Transverse colon (tissue), 4 donors: ENCODE results near the gene ZDHHC7. TPM values are rescaled to one million over a fixed set of nuclear protein-coding genes. Genes with fewer than 3 reads are reported as not detected.
A peak's percentile ranks its signal among the peaks of the same experiment; 100 is the strongest.

Source experiments
- DNase-seq: peaks from one replicate; pipeline ENCODE4 v3.0.0-alpha.2; 2019
- H3K27ac ChIP-seq, 4 donors: fragments of 200-600 bp; sonication (generic); 2 replicates each; pipeline ENCODE4 v1.5.1; 2016 to 2018; ENCODE audit warnings: inconsistent platforms in 4 of 4
- H3K27me3 ChIP-seq: fragments of 200-600 bp; sonication (generic); 2 replicates; pipeline ENCODE4 v1.5.1; 2017; ENCODE audit warnings: inconsistent platforms
- H3K36me3 ChIP-seq, 4 donors: fragments of 200-600 bp; sonication (generic); 2 replicates each; pipeline ENCODE4 v1.5.1; 2017 to 2019; ENCODE audit warnings: inconsistent platforms in 4 of 4
- H3K4me1 ChIP-seq, 4 donors: fragments of 200-600 bp; sonication (generic); 2 replicates each; pipeline ENCODE4 v1.5.1; 2017 to 2020; ENCODE audit warnings: inconsistent platforms in 4 of 4
- H3K4me3 ChIP-seq, 4 donors: fragments of 200-600 bp; sonication (generic); 1 replicate in 1 of 4; 2 replicates in 3 of 4; pipeline versions ENCODE4 v1.5.1 to v1.6.1; 2017 to 2019; ENCODE audit warnings: inconsistent platforms in 4 of 4
- H3K9me3 ChIP-seq, 2 donors: fragments of 200-600 bp; sonication (generic); 2 replicates each; pipeline ENCODE4 v1.5.1; 2017 to 2019; ENCODE audit warnings: inconsistent platforms in 2 of 2
- EP300 ChIP-seq: sonication (generic); formaldehyde crosslinking; IDR thresholded peaks from one replicate; pipeline ENCODE4 v1.6.1; 2017; ENCODE audit warnings: antibody characterized with exemption, low read depth
- POLR2A ChIP-seq: fragments of 450-650 bp; IDR thresholded peaks from one replicate; pipeline ENCODE4 v1.6.1; 2016; ENCODE audit warnings: antibody characterized with exemption, mild to moderate bottlenecking, moderate library complexity
- POLR2AphosphoS5 ChIP-seq, 3 donors: sonication (generic); formaldehyde crosslinking; IDR thresholded peaks; one replicate each; pipeline ENCODE4 v1.6.1; 2016; ENCODE audit warnings: antibody characterized with exemption in 3 of 3
- WGBS, 2 donors: methylation state at CpG; one replicate each; pipeline ENCODE4 v1.1.5; 2018; ENCODE audit warnings: low coverage in 1 of 2; 5-methylcytosine and 5-hydroxymethylcytosine counted together
- in situ Hi-C, 4 donors: fragments of 200-750 bp; cut with MboI; loops; one replicate each; pipeline versions ENCODE4 v1.15.0 to v1.15.1; 2017; ENCODE audit warnings: low sequenced_read_pairs in 3 of 4, low pct_ligation_motif_present in 1 of 4, low pct_unique_long_range_greater_than_20kb in 1 of 4
- intact Hi-C: fragments of 100-400 bp; cut with DNase I; formaldehyde crosslinking; loops from one replicate; pipeline ENCODE4 v1.15.1; 2023; ENCODE audit warnings: low total_unique reads
- total RNA-seq, 4 donors: library from RNA; depleted of rRNA; stranded (reverse); fragments of >200 nt; gene quantifications; one replicate each; pipeline ENCODE4 v1.1.0, GENCODE V29; 2016
- TF ChIP-seq, protein P1 (sequence below), 5 experiments: fragments of 200-600 bp in 3 of 5; fragments of 450-650 bp in 2 of 5; sonication (generic) in 3 of 5; IDR thresholded peaks; 1 replicate in 2 of 5; 2 replicates in 3 of 5; pipeline ENCODE4 v1.5.1; 2016 to 2017; ENCODE audit warnings: antibody characterized with exemption in 5 of 5, inconsistent platforms in 3 of 5, mild to moderate bottlenecking in 2 of 5, moderate library complexity in 1 of 5

The ZDHHC7 gene
- total RNA-seq, 4 donors from 2014 or later, result 100 to 940 (median 120) TPM

DNA sequence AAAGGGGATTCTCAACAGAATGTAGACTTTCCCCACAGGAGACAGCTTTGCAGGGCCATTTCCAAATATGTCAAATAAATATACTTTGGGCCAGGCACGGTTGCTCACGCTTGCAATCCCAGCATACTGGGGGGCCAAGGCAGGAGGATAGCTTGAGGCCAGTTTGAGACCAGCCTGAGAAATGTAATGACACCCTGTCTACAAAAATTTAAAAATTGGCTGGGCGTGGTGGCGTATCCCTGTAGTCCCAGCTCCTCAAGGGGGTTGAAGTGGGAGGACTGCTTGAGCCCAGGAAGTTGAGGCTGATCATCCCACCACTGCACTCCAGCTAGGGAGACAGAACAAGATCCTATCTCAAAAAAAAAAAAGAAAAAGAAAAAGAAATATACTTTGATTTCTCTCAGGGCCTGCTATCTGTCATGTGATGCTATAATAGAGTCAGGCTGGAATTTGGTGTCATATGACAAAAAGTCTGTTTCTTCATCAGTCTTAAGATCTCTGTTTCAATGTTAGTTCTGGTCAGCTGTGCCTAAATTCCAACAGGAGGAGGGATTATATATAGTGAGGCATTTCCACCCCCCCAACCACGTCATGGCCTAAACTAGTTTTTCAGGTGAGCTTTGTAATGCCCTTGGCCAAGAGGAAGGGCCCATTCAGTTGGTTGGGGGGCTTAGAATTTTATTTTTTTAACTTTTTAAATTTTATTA, 4.3 kb upstream of the ZDHHC7 start:
- Histone ChIP-seq H3K9me3 (no peaks in the 10 kb centered on the region), H3K36me3 (no peaks in the 10 kb centered on the region), H3K27me3 (no peaks in the 10 kb centered on the region), H3K4me3 (no peak overlapping the region), H3K4me1 (peaks cover 3 to 47% (median 31%) of the 10 kb centered on the region in 4 donors), H3K27ac (no peak overlapping the region)
- in situ Hi-C loops (no loop called here), intact Hi-C loops (no loop called here)
- TF ChIP-seq POLR2A, result no peak
- no peak for TF ChIP-seq POLR2AphosphoS5 (IDR thresholded peaks at IDR 0.05)
- no peak for TF ChIP-seq EP300
- TF ChIP-seq, protein P1, sequence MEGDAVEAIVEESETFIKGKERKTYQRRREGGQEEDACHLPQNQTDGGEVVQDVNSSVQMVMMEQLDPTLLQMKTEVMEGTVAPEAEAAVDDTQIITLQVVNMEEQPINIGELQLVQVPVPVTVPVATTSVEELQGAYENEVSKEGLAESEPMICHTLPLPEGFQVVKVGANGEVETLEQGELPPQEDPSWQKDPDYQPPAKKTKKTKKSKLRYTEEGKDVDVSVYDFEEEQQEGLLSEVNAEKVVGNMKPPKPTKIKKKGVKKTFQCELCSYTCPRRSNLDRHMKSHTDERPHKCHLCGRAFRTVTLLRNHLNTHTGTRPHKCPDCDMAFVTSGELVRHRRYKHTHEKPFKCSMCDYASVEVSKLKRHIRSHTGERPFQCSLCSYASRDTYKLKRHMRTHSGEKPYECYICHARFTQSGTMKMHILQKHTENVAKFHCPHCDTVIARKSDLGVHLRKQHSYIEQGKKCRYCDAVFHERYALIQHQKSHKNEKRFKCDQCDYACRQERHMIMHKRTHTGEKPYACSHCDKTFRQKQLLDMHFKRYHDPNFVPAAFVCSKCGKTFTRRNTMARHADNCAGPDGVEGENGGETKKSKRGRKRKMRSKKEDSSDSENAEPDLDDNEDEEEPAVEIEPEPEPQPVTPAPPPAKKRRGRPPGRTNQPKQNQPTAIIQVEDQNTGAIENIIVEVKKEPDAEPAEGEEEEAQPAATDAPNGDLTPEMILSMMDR (IDR thresholded peaks at IDR 0.05), result no peak
- no peak for DNase-seq
- WGBS, 2 donors, result 89 to 100% methylated on average over 2 to 5 of the region's 5 CpGs

DNA sequence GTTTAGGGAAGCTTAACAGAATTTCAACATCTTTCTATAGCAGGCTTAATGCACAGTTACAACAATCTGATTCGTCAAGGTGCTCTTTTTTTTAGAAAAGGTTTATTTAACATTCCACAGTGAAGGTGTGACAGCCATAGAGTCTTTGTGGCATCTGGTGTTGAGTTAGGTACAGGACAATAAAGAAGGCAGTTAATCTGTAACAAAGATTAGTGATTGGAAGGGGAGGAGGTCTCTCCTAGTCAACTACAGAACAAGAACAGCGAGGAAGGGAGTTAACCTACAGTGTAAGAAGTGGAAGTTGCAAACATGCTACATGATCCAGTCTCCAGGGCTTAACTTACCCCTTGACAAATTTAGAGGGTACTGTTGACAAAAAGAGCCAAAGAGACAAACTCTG, 3.0 kb upstream of the ZDHHC7 start:
- no peaks in the 10 kb centered on the region for H3K36me3 ChIP-seq
- no peaks in the 10 kb centered on the region for H3K27me3 ChIP-seq
- in situ Hi-C loops (no loop called here), intact Hi-C loops (no loop called here)
- 31 to 35% methylated on average over 2 of the region's 2 CpGs for WGBS, 2 donors
- TF ChIP-seq EP300, result no peak
- TF ChIP-seq, protein P1 (IDR thresholded peaks at IDR 0.05), result no peak
- TF ChIP-seq POLR2AphosphoS5 (IDR thresholded peaks at IDR 0.05), result peak in 1 of 3 donors; percentile 31
- peak; percentile 11 for TF ChIP-seq POLR2A
- H3K4me3 ChIP-seq, result no peak overlapping the region
- peaks cover 10 to 50% (median 33%) of the 10 kb centered on the region in 4 donors for H3K4me1 ChIP-seq
- no peak for DNase-seq
- no peaks in the 10 kb centered on the region for H3K9me3 ChIP-seq
- peak overlapping the region; percentile 64 to 99 (median 68) for H3K27ac ChIP-seq

DNA sequence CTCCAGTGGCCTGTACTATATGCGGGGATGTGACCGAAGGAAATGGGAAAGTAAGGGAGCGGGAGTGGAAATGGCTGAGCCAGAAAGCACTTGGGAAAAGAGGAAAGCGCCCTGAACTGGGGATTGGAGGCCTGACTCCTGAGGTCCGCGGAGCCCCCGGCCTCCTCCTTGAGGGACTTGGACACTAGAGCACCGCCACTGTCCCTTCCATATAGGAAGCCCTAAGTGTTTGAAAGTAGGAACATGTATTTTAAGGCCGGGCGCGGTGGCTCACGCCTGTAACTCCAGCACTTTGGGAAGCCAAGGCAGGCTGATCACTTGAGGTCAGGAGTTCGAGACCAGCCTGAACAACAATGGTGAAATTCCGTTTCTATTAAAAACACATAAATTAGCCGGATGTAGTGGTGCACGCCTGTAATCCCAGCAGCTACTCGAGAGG, 530 bp upstream of the ZDHHC7 start:
- WGBS, 2 donors, result 17 to 34% methylated on average over 2 to 17 of the region's 17 CpGs
- TF ChIP-seq, protein P1 (IDR thresholded peaks at IDR 0.05), result no peak
- TF ChIP-seq POLR2AphosphoS5 (IDR thresholded peaks at IDR 0.05), result no peak
- TF ChIP-seq EP300, result no peak
- no peak for TF ChIP-seq POLR2A
- no peaks in the 10 kb centered on the region for H3K27me3 ChIP-seq
- H3K36me3 ChIP-seq, result no peaks in the 10 kb centered on the region
- H3K27ac ChIP-seq, result peak overlapping the region; percentile 93 to 99 (median 98)
- intact Hi-C loops, result no loop called here
- in situ Hi-C loops, result no loop called here
- H3K4me3 ChIP-seq, result peak overlapping the region; percentile 81 to 99 (median 92)
- peaks cover 14 to 71% (median 44%) of the 10 kb centered on the region in 4 donors for H3K4me1 ChIP-seq
- H3K9me3 ChIP-seq, result no peaks in the 10 kb centered on the region
- DNase-seq, result no peak

DNA sequence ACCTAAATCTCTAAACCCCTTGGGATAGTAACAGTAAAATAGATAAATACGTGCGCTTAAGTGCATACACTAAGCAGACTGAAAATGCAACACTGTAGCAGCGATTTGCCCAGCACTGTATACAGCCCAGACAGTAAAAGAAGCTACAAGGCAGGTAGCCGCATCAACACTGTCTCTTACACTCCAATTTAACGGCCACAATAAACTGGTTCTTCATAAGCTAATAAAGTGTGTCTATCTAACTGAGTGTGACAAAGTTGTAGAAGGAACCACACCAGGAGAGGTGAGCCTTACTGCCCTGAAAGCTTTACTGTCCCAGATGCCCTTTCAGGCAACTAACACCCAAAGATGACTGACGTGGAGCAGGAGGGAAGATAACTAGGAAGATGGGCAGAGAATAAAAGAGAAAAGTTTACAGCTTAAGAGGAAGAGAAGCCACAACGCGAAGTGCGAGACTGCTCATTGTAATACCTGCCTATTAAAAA, 847 bp downstream of the ZDHHC7 start:
- intact Hi-C loops, result no loop called here
- H3K36me3 ChIP-seq, result no peaks in the 10 kb centered on the region
- H3K27ac ChIP-seq, result peak overlapping the region; percentile 93 to 99 (median 98)
- TF ChIP-seq POLR2AphosphoS5 (IDR thresholded peaks at IDR 0.05) (peak in 1 of 3 donors; percentile 67), POLR2A (no peak)
- no peaks in the 10 kb centered on the region for H3K27me3 ChIP-seq
- in situ Hi-C loops, result no loop called here
- H3K4me1 ChIP-seq, result peaks cover 23 to 85% (median 53%) of the 10 kb centered on the region in 4 donors
- no peaks in the 10 kb centered on the region for H3K9me3 ChIP-seq
- DNase-seq, result no peak
- peak overlapping the region; percentile 81 to 99 (median 92) for H3K4me3 ChIP-seq
- 13 to 25% methylated on average over 5 to 9 of the region's 9 CpGs for WGBS, 2 donors
